B cell (primary cell): ENCODE results near the gene TALDO1. TPM values are rescaled to one million over a fixed set of nuclear protein-coding genes. Genes with fewer than 3 reads are reported as not detected.

Experiments used
- ATAC-seq: fragments of 200-7000 bp; cut with Tn5 transposase; one replicate; pipeline ENCODE4 v1.10.0; 2021; ENCODE audit warnings: low read depth, mild to moderate bottlenecking, moderate number of reproducible peaks, moderate library complexity
- CTCF ChIA-PET: fragments of 350-600 bp; sonication (Branson Sonifier 250); formaldehyde crosslinking; loops from one replicate; lab custom pipeline; 2021; ENCODE audit warnings: antibody characterized with exemption, inconsistent platforms; lab: Charles Lee
- POLR2A ChIA-PET: fragments of 350-600 bp; sonication (Branson Sonifier 250); formaldehyde crosslinking; loops from one replicate; lab custom pipeline; 2021; ENCODE audit warnings: antibody characterized with exemption; lab: Charles Lee
- DNase-seq: peaks from one replicate; pipeline ENCODE4 v3.0.0; 2013
- H2AFZ ChIP-seq: 2 replicates; pipeline ENCODE4 v1.6.1; 2012; ENCODE audit warnings: mild to moderate bottlenecking, low read depth, low read length; ENCODE audit not compliant: insufficient read depth, poor library complexity, severe bottlenecking
- H3K27ac ChIP-seq, 2 donors: 1 replicate in 1 of 2; 2 replicates in 1 of 2; pipeline ENCODE4 v1.5.1; 2012 to 2013; ENCODE audit warnings: low read length in 2 of 2, mild to moderate bottlenecking in 2 of 2, moderate library complexity in 1 of 2
- H3K27me3 ChIP-seq, 4 experiments: fragments of 200-600 bp in 1 of 4; sonication (generic) in 1 of 4; replicated peaks in 1 of 4; 1 replicate in 2 of 4; 2 replicates in 2 of 4; pipeline versions ENCODE4 v1.6.1 to v1.7.0; 2013 to 2016; ENCODE audit warnings: low read length in 3 of 4, mild to moderate bottlenecking in 2 of 4, mixed read lengths in 1 of 4, moderate library complexity in 1 of 4; ENCODE audit not compliant: insufficient read depth in 4 of 4, control insufficient read depth in 3 of 4; ENCODE audit errors: control extremely low read depth in 1 of 4
- H3K36me3 ChIP-seq, 2 experiments: replicated peaks in 1 of 2; 1 replicate in 1 of 2; 2 replicates in 1 of 2; pipeline versions ENCODE4 v1.6.1 to v1.7.1; 2013; ENCODE audit warnings: low read length in 1 of 2; ENCODE audit not compliant: insufficient read depth in 2 of 2, control insufficient read depth in 1 of 2; ENCODE audit errors: control extremely low read depth in 1 of 2, extremely low read depth in 1 of 2
- H3K4me1 ChIP-seq, 2 donors: fragments of 200-600 bp in 1 of 2; sonication (generic) in 1 of 2; 1 replicate in 1 of 2; 2 replicates in 1 of 2; pipeline versions ENCODE4 v1.5.1 to v1.6.1; 2013 to 2017; ENCODE audit warnings: low read length in 2 of 2; ENCODE audit not compliant: control insufficient read depth in 2 of 2, insufficient read depth in 2 of 2
- H3K4me2 ChIP-seq: replicated peaks from 2 replicates; pipeline ENCODE3; 2012; ENCODE audit warnings: mild to moderate bottlenecking, low read depth, low read length; ENCODE audit not compliant: poor library complexity, severe bottlenecking
- H3K4me3 ChIP-seq, 5 experiments: fragments of 200-600 bp in 1 of 5; sonication (generic) in 1 of 5; 1 replicate in 3 of 5; 2 replicates in 2 of 5; pipeline versions ENCODE4 v1.5.1 to v1.7.0; 2011 to 2016; ENCODE audit warnings: low read length in 4 of 5, mild to moderate bottlenecking in 4 of 5, low read depth in 2 of 5, control low read depth in 1 of 5, moderate library complexity in 1 of 5; ENCODE audit not compliant: insufficient read depth in 1 of 5; ENCODE audit errors: control extremely low read depth in 1 of 5, extremely low read depth in 1 of 5
- H3K79me2 ChIP-seq: fragments of 200-600 bp; sonication (generic); one replicate; pipeline ENCODE4 v1.6.0; 2016; ENCODE audit warnings: low read length; ENCODE audit not compliant: control insufficient read depth, insufficient read depth
- H3K9ac ChIP-seq: fragments of 200-600 bp; sonication (generic); 2 replicates; pipeline ENCODE4 v1.6.1; 2017; ENCODE audit warnings: mild to moderate bottlenecking, low read length, moderate library complexity
- H3K9me3 ChIP-seq, 3 donors: one replicate each; pipeline versions ENCODE4 v1.6.1 to v1.7.1; 2013; ENCODE audit warnings: low read length in 2 of 3; ENCODE audit not compliant: control insufficient read depth in 2 of 3, insufficient read depth in 1 of 3; ENCODE audit errors: control extremely low read depth in 1 of 3
- H4K20me1 ChIP-seq: 2 replicates; pipeline ENCODE4 v1.6.0; 2012; ENCODE audit warnings: mild to moderate bottlenecking, low read length; ENCODE audit not compliant: insufficient read depth, control insufficient read depth, poor library complexity, severe bottlenecking
- H3K27ac Mint-ChIP-seq: one replicate; pipeline ENCODE4 v1.8.0; 2021; ENCODE audit warnings: mixed read lengths
- H3K27me3 Mint-ChIP-seq: one replicate; pipeline ENCODE4 v1.8.0; 2021; ENCODE audit warnings: mixed read lengths
- H3K4me1 Mint-ChIP-seq: one replicate; pipeline ENCODE4 v1.8.0; 2021; ENCODE audit warnings: mixed read lengths
- H3K4me3 Mint-ChIP-seq: one replicate; pipeline ENCODE4 v1.8.0; 2021; ENCODE audit warnings: mixed read lengths
- H3K9me3 Mint-ChIP-seq: one replicate; pipeline ENCODE4 v1.8.0; 2022; ENCODE audit warnings: mixed read lengths; ENCODE audit not compliant: insufficient read depth
- EZH2 ChIP-seq: IDR thresholded peaks from 2 replicates; pipeline ENCODE4 v1.6.1; 2012; ENCODE audit warnings: borderline replicate concordance, low read depth, mild to moderate bottlenecking, moderate library complexity, low read length; ENCODE audit not compliant: insufficient read depth, poor library complexity, severe bottlenecking
- WGBS: methylation state at CpG from one replicate; pipeline ENCODE4 v1.1.5; 2013; ENCODE audit warnings: missing lambda C conversion rate; ENCODE audit not compliant: insufficient coverage; 5-methylcytosine and 5-hydroxymethylcytosine counted together
- intact Hi-C: fragments of 100-400 bp; cut with micrococcal nuclease; formaldehyde crosslinking; loops from one replicate; pipeline ENCODE4 v1.10.0; 2022
- polyA plus RNA-seq: library from polyadenylated mRNA; depleted of rRNA; stranded (reverse); fragments of >200 nt; gene quantifications from 2 replicates; pipeline ENCODE4 v1.2.3, GENCODE V29; 2012
- total RNA-seq, 2 donors: library from RNA; stranded (reverse); fragments of 120-200 nt in 1 of 2; gene quantifications; 1 replicate in 1 of 2; 2 replicates in 1 of 2; pipeline versions ENCODE4 v1.2.3 to v1.2.4, GENCODE V29; 2013 to 2022
- TF ChIP-seq, protein P1 (sequence below): fragments of 200-600 bp; IDR thresholded peaks from one replicate; pipeline ENCODE4 v1.8.0; 2022; ENCODE audit warnings: antibody characterized with exemption, mild to moderate bottlenecking

The TALDO1 gene
- total and polyA plus RNA-seq, 2 donors (not counting 1 experiment from before 2014, with no cell fraction given) = 82.4 to 116 TPM

DNA sequence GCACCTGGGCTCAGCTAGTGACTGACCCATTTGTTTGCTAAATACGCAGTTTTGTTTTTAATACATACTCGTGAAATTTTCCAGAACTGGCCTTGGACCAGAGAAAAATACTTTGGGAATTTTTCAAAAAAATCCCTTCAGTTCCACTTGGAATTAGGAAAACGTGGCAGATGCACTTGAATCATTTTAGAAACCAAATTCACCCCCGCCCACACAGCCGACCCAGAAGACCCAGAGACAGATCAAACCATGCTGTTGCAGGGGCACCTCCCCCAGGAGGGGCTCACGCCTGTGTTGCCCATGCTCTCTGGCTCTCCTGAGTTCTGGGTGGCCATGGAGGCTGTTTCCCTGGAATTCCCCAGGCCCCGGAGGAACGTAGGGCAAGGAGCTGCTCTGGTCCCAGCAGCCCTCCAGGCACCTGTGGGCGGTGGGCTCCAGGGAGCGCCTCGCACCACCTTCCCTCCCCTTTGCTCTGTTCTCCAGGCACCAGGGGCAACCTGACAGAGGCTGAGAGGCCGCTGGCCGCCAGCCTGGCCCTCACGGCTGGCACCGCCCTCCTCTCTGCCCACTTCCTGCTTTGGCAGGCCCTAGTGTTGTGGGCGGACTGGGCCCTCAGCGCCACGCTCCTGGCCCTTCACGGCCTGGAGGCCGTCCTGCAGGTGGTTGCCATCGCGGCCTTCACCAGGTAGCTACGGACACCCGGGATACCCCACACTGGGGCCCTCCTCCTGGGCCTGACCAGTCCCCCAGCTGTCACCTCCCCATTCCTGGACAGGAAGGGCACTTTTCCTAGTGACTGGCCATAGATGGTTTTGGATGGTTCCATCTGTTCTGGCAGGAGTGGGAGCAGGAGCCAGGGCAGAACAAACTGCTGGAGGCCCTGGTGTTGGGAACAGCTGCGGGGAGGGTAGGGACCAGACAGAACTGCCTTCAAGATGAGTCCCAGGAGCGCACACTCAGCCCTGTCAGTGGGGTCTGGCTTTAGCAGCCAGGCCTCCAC is 44.5 kb upstream of the TALDO1 start:
- Histone ChIP-seq H3K27ac (no peak overlapping the region), H3K36me3 (peaks cover 0 to 19% of the 10 kb centered on the region in 2 experiments), H3K79me2 (peaks cover 10% of the 10 kb centered on the region), H3K4me2 (no peak overlapping the region), H3K27me3 (peaks cover 0 to 21% (median 10%) of the 10 kb centered on the region in 4 experiments), H3K9me3 (peaks cover 0 to 4% (median 0%) of the 10 kb centered on the region in 3 donors), H2AFZ (no peak overlapping the region), H3K4me3 (no peak overlapping the region), H3K9ac (no peak overlapping the region), H4K20me1 (peaks cover 12% of the 10 kb centered on the region), H3K4me1 (peaks cover 13% of the 10 kb centered on the region in 2 donors)
- DNase-seq (no peak), ATAC-seq (no peak)
- Mint-ChIP-seq H3K27me3 (peaks cover 5% of the 10 kb centered on the region), H3K4me3 (no peak overlapping the region), H3K4me1 (peaks cover 10% of the 10 kb centered on the region), H3K9me3 (no peaks in the 10 kb centered on the region), H3K27ac (no peak overlapping the region)
- WGBS = 81% methylated on average over 25 of the region's 26 CpGs
- POLR2A ChIA-PET = no interaction called here
- no peak for TF ChIP-seq EZH2
- TF ChIP-seq, protein P1, sequence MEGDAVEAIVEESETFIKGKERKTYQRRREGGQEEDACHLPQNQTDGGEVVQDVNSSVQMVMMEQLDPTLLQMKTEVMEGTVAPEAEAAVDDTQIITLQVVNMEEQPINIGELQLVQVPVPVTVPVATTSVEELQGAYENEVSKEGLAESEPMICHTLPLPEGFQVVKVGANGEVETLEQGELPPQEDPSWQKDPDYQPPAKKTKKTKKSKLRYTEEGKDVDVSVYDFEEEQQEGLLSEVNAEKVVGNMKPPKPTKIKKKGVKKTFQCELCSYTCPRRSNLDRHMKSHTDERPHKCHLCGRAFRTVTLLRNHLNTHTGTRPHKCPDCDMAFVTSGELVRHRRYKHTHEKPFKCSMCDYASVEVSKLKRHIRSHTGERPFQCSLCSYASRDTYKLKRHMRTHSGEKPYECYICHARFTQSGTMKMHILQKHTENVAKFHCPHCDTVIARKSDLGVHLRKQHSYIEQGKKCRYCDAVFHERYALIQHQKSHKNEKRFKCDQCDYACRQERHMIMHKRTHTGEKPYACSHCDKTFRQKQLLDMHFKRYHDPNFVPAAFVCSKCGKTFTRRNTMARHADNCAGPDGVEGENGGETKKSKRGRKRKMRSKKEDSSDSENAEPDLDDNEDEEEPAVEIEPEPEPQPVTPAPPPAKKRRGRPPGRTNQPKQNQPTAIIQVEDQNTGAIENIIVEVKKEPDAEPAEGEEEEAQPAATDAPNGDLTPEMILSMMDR = no peak
- intact Hi-C loops = no loop called here
- CTCF ChIA-PET = no interaction called here

DNA sequence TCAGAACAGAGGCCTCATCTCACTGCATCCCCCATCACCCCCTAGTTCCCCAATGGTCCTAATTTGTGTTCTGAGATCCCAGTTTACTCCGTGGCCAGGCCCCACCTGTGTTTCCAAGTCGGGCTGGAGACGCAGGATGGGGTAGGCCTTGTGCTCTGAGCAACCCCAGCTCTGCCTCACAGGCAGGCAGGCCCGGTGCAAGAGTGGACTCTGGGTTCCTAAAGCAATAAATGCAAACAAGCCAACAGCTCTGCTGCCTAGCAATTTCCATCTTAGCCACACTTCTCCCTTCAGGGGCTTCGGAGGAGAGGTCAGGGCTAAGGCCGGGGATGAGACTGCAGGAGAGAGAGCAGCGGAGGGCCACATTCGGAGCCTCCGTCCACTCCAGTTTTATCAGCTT is 43.8 kb upstream of the TALDO1 start:
- DNase-seq = no peak
- Mint-ChIP-seq H3K4me1 (peaks cover 5% of the 10 kb centered on the region), H3K9me3 (no peaks in the 10 kb centered on the region), H3K27ac (no peak overlapping the region), H3K27me3 (peaks cover 5% of the 10 kb centered on the region), H3K4me3 (no peak overlapping the region)
- Histone ChIP-seq H3K4me3 (no peak overlapping the region), H4K20me1 (peaks cover 12% of the 10 kb centered on the region), H3K4me1 (peaks cover 8 to 13% of the 10 kb centered on the region in 2 donors), H2AFZ (no peak overlapping the region), H3K27ac (no peak overlapping the region), H3K36me3 (peaks cover 0 to 17% of the 10 kb centered on the region in 2 experiments), H3K9me3 (peaks cover 0 to 4% (median 0%) of the 10 kb centered on the region in 3 donors), H3K27me3 (peaks cover 0 to 24% (median 10%) of the 10 kb centered on the region in 4 experiments), H3K9ac (no peak overlapping the region), H3K79me2 (peaks cover 10% of the 10 kb centered on the region), H3K4me2 (no peak overlapping the region)
- ChIA-PET CTCF (no interaction called here), POLR2A (no interaction called here)
- WGBS = 99% methylated on average over 7 of the region's 9 CpGs
- no peak for ATAC-seq
- TF ChIP-seq, protein P1 = no peak
- TF ChIP-seq EZH2 = no peak
- intact Hi-C loops = no loop called here
